GM21529 (cell line): ENCODE measurements around the gene COPS8.

ENCODE experiments used
- ATAC-seq: cut with Tn5 transposase; IDR thresholded peaks from one replicate; pipeline ENCODE4 v1.9.1; 2021; ENCODE audit not compliant: unreplicated experiment

The COPS8 gene

DNA sequence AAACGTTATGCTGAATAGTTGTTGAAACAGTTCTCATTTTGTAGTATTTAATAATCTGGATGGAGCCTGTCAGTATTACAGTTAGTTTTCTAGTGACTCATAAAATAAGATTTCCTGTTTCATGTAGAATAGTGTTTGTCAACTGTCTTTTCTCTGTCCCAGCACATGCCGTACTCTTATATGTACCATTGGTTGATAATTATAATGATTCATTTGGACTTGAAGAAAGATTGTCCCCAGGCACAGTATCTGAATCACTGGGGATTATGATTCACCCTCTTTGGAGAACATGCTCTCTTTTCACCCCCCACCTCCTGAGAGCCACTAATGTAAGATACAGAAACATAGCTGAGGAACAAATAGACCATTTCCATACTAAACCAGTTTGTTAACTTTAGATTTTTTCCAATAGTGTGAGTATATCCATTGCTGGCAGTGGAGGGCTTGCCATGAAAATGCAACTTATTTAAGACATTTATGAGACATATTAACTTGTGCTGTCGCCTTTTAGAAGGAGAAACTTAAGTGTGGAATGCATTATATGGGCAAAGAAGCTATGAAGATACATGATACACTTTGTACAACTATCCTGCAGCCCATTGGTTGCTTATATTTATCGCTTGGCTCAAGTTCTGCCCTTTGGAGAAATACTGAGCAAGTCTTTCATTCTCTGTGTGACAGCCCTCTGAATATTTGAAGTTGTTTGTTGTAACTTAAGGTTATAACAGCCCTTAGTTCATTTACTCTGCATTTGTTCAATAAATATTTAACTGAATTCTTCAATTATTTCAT is 12.4 kb downstream of the COPS8 start:
- ATAC-seq = no peak

DNA sequence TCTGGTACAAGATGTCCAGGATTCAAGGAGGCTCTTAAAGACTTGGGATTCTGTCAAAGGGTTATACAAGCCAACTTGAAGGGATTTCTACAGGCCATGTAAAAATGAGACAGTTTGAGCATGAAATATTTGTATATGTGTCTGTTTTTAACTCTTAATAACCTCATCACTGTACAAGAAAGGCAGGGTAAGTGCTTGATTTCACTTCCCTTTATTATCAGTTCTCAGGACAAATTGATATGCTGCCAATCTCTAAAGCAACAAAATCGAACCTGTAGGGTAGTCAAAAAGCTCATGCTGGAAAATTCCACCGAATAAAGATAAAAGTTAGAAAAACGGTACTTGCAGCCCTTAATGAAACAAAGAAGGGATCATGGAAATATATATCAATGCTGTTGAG is 14.1 kb downstream of the COPS8 start:
- ATAC-seq = no peak

DNA sequence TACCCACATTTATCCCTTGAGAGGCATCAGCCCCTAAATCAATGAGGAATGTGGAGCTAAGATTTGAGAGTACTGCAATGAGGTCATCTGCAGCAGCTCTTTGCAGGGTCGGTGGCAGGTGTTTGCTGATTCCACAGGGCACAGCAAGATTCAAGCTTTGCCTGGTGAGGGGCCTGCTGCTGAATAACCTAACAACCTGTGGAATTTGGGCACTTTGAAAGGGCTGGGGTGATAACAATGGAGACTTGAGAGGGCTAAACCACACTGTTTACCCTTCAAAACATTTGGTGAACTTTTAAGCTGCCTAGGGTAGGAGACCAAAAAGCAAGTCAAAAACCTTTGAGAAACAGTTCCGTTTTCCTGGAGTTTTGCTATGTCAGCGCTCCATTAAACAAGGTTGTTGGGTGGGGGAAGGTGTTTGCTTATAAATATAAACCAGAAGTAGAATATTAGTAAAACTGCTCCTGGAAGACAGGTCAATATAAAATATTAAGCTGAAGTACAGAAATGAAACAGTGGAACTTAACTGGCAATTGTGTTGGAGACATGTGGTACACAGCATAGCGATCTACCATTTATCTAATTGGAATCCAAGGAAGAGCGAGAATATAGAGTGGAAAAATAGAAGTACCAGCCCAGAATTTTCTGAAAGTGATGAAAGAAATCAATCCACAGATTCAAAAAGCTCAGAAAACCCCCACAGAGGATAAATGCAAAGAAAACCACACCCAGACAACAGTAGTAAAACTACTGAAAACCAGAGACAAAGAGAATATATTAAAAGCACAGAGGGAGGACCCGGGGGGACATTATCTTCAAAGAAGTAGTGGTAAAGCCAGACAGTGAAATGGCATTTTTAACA is 15.7 kb downstream of the COPS8 start:
- ATAC-seq = no peak

DNA sequence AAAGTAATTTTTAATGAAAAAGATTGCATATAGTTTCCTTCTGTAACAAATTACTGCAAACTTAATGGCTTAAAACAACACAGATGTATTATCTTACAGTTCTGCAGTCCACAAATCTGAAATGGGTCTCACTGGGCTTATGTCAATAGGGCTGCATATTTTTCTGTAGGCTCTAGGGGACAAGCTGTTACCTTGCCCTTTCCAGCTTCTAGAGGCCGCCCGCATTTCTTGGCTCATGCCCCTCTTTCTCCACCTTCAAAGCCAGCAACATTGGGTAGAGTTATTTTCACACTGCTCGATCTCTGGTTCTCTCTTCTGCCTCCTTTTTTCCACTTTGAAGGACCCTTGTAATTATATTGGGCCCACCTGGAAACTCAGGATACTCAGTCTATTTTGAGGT is 16.7 kb downstream of the COPS8 start:
- ATAC-seq = no peak

DNA sequence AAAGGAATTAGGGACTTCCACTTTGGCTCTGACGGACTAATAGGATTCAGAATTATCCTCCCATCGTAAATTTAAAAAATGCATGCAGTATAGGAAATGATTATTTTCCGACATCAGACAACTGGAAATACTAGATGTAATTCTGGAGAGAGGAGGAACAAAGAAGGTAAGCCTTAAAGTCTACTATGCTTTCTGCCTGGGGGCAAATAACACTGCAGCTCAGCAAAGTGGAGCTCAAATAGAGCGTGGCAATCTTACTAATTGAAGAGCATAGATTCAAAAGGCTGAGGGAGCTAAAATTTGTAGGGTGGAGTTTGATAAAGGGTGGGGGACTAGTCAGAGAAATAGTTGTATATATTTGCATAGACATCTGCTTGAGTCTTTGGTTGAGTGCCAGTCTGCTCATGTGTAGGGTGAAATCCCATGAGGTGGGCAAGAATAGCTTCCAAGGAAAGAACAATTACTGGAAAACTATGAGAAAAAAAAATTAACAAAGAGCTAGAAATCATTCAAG is 23.8 kb downstream of the COPS8 start:
- no peak for ATAC-seq

DNA sequence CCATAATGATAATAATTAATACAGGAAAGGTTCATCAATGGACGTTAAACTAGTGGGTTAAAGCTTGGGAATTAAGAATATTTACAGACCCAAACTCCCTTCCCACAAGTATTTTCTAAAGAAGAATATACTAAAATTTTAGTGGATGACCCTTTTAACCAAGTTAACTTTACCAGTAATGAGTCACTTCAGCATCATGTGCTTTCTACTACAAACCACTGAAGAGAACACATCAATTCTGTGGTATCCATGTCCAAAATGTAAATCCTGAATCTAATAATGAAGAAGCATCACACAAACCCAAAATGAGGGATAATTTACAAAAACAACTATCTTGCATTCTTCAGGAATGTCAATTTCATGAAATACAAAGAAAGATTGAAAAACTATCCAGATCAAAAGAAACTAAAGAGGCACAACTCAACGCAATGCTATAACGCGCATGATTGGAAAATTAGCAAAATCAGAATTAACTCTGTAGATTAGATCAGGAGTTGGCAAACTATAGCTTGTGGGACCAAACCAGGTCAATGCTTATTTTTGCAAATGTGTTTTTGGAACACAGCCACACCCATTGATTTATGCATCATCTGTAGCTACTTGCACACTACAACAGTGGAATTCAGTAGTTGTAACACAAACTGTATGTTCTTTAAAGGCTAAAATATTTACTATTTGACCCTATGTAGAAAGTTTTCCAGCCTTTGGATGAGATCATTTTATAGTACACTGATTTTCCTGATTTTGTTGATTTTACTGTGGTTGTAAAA is 27.5 kb downstream of the COPS8 start:
- ATAC-seq = no peak

DNA sequence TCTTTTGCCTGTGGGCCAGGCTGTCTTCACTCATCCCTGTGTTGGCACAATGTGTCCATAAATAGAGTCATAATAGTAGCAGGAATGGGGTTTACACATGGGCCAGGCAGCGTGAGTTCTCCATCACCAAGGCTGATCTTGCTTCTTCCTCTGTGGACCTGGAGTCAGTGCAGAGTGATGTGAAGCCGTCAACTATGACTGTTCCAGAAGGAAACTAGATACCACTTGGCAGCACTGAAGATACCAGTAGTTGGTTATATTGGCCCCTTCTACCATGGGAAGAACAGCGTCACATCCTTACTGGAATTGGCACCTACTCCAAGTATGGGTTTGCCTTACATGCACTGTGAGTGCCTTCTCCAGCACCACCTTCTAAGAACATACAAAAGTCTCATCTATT is 30.2 kb downstream of the COPS8 start:
- no peak for ATAC-seq

DNA sequence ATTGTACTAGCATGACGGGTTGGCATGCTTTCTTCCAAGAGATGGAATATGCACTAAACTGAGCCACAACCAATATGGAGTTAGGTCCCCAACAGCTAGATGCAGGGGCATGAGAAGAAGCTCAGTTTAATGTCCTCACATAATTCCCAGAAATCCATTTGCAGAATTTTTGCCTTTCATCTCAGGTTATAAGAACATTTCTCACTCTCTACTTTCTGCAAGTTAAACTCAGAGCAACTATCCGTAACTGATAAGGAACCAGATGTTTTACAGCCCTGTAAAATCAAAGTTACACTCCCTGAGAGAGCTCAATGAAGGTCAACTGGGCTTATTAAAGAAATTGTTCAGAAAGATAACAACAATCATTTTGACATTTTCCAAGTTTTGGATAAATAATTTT is 30.7 kb downstream of the COPS8 start:
- ATAC-seq = no peak

DNA sequence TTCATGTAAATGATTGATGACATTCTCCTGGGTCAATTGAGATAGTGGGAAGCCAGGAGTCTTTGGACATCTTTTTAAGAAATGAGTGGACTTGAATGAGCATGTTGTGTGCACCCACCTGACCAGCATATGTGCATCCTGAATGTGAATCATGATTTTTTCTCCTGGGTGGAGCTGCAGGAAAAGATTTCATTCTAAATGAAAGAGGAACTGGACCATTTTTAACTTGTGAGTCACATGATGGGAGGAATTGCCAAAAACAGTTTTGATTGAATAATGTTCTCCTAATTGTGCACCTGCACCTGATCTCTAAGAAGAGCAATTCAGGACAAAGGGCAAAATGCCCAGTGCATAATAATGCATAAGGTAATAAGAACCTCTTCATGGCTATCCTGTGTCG is 32.3 kb downstream of the COPS8 start:
- ATAC-seq = no peak

DNA sequence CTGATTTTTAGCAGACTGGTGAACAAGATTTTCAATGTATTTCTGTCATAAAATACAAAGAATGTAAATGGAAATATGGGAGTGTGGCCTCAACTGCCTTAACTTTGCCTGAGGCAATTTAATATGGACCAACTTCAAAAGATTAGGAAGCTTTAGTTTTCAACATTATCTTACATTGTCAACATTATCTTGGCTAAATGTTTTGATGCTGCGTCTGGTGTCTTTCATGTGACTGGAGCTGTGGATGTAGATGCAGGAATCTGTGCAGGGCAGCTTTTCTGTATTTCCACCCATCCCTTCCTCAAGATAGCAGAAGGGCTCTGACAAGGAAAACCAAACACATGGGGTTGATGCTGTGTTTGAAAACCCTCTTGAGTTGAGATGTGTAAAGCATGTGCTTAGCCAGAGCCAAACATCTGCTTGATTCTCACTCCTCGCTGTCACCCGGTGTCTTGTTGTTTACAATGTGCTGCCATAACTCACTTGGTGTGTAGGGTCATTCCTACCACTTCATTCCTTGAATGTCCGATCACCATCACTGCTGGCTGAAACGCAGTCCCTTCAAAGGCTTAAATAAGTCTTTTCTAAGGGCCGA is 33.0 kb downstream of the COPS8 start:
- ATAC-seq = no peak

DNA sequence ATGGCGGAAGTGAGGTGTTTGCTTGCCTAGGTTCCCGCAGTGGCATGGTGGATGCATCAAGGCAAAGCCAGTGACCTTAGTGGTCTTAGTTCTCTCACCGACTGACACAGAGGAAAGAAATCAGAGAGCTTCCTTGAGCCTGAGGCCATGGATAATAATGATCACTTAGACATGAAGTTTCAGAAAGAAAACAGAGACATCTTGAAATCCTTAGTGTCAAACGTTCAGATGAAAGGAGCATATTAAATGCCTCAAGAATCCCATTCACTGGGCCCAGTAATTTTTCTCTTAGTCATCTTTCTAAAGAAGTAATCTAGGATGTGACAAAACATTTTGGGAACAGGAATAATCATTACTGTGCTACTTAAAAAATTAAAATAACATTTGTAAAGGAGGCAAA is 35.2 kb downstream of the COPS8 start:
- no peak for ATAC-seq

DNA sequence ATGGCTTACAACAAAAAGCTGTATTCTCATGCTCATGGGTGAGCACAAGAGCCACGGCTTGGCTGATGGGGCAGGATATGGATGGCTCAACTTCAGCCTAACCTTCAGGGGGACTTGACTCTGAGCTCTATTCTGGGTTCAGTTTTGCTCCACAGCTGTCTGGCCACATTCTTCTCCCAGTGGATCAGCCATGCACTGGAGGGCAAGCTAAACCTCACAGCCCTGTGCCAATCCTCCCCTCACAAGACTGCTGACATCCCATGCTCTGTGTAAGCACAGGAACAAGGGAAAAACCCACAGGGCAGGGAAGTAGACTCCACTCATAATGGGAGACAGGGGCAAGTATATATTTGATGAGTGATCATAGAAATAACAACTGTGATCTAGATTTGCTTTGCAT is 35.6 kb downstream of the COPS8 start:
- no peak for ATAC-seq

DNA sequence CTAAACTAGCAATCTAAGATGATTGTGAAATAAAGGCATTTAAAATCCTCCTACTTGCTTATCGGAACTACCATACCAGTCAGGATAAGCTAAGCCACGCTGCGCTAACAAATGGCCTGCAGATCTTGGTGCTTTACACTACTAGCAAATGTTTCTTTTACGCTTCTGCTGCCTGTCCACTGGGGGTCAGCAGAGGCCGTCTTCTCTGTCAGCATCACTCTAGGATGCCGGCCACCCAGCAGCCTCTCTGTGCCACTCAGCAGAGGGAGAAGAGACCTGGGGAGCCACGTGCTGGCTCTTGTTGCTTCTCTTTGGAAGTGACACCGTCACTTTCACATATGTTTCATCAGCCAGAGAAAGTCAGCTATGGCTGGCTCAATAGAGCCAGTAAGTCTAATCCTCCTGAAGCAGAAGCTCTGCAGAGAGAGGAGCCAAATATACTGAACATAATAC is 36.6 kb downstream of the COPS8 start:
- no peak for ATAC-seq

DNA sequence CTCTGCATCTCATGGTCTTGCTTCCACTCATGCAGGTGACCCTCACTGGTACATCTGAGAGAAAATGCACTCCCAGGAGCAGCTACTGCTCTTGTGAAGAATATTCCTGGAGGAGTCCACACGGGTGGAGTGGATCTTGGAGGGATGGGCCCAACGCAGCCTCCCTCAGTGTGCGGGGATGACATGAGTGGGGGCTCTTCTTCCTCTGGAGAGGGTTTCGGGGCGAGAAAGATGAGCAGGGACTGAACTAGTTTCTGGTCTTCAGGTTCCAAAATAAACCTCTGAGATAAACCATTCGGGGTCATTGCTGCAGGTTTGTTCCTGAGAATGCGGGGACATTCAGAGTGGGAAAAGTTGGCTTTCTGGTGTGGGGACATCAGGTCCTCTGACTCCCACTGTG is 39.1 kb downstream of the COPS8 start:
- ATAC-seq = no peak

DNA sequence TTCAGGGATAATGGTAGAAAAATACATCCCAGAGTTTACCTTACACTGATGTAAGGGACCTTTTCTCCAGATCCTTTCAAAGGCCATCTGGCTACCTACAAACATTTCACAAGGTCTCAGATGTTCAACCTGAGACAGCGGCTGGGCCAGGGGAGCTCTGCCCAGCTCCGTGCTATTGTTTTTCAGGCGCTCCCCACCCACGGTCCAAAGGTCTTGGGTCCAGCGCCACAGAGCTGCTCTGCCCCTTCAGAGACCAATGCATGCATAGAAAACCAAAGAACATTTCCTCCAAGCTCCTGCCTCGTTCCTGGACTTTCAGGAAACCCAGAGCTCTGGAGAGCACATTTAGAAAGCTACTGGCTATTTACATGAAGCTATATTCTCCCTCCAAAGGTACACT is 40.3 kb downstream of the COPS8 start:
- no peak for ATAC-seq

DNA sequence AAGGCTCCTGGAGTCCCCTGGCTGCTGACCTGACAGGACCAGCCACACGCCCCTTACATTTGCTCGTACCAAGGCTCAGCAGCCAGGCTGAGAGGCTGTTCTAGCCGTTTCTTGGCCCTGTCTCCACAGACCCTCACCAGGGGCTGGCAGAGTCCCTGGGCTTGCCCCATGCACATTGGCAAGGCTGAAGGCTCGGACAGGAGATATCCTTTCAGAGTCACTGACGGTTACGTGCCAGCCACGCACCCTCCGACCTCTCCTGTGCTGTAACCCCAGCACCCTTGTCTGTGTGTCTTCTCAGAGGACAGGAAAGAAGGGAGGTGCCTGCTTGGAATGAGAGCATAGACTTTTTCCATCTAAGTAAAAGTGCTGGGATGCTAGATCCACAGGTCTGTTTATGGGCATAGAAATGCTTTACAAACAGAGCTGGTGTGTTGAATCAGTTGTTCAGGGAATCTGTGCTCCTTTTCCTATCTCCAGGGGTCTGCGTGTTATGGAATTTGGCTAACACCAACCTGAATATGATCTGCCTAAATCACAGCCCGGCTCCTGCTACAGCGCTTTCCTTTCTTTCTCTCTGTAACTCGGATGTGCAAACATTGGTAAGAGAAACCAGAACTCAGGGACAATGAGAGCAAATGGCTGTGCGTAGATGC is 41.0 kb downstream of the COPS8 start:
- no peak for ATAC-seq

DNA sequence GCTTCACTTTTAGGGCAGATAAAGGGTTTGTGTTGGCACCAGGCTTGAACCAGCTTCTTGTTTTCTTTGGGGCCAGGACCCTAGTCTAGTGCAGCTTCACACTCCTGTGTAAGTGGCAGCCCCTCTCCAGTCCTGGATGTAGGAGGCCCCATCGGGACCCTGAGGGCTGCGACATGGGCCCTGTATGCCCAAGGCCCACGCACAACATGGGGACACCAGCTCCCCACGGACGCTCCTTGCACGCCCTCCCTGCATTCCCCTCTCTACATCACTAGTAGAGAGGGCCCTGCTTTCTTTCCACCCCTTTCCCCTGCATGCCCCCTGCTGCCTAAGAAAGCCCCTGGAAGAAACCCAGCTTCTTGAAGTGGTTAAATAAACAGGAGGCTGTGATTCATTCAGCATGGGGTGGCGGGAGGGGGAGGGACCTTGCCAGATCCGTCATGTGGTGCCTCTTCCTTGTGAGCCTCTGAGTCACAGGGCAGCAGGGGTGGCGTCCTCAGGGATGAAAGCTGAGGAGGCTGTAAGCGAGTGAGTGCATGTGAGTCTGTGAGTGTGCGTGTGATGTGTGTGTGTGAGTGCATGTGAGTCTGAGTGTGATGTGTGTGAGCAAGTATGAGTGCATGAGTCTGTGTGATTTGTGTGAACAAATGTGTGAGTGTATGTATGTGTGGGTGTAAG is 42.5 kb downstream of the COPS8 start:
- no peak for ATAC-seq

DNA sequence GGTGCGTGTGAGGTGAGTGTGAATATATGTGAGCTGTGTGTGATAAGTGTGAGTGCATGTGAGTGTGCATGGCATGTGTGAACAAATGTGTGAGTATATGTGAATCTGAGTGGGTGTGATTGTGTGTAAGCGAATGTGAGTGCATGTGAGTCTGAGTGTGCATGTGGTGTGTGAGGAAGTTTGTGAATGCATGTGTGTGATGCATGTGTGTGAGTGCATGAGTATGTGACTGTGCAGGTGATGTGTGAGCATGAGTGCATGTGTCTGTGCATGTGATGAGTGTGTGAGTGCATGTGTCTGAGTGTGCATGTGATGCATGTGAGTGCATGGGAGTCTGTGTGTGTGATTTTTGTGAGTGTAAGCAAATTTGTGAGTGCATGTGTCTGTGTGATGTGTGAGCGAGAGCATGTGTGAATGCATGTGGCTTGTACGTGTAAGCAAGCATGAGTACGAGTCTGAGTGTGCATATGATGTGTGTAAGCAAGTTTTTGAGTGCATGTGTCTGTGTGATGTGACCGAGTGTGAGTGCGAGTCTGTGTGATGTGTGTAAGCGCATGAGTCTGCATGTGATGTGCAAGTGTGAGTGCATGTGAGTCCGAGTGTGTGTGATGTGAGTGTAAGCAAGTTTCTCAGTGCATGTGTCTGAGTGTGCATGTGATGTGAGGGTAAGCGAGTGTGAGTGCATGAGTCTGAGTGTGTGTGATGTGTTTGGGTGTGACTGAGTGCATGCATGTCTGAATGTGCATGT is 43.3 kb downstream of the COPS8 start:
- ATAC-seq = no peak

DNA sequence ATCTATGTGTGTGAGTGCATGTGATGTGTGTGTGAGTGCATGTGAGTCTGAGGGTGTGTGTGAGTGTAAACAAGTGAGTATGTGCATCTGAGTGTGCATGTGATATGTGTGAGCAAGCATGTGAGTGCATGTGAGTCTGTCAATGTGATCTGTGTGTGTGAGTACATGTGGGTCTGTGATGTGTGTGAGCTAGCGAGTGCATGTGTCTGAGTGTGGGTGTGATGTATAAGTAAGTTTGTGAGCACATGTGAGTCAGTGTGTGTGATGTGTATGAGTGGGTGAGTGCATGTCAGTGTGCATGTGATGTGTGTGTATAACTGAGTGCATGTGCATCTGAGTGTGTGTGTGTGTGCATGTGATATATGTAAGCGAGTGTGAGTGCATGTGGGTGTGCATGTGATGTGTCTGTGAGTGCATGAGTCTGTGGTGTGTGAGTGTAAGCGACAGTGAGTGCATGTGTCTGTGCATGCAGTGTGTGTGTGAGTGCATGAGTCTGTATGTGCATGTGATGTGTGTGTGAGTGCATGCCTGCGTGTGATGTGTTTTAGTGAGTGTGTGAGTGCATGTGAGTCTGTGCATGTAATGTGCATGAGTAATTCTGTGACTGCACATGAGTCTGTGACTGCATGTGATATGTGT is 44.1 kb downstream of the COPS8 start:
- ATAC-seq = no peak
